Peyer's patch (tissue), 4 donors: ENCODE measurements around the gene ABL2. TPM values are rescaled to one million over a fixed set of nuclear protein-coding genes. Genes with fewer than 3 reads are reported as not detected.

Experiments
- DNase-seq, 3 donors: peaks; one replicate each; pipeline ENCODE4 v3.0.0-alpha.2; 2017 to 2019
- H3K27ac ChIP-seq, 4 donors: fragments of 200-600 bp; sonication (generic); one replicate each; pipeline ENCODE4 v1.5.1; 2016 to 2019
- H3K27me3 ChIP-seq, 2 donors: fragments of 200-600 bp; sonication (generic); one replicate each; pipeline ENCODE4 v1.5.1; 2019
- H3K36me3 ChIP-seq, 3 donors: fragments of 200-600 bp; sonication (generic); one replicate each; pipeline ENCODE4 v1.5.1; 2016 to 2019
- H3K4me1 ChIP-seq, 4 donors: fragments of 200-600 bp; sonication (generic); one replicate each; pipeline ENCODE4 v1.5.1; 2016 to 2019
- H3K4me3 ChIP-seq, 4 donors: fragments of 200-600 bp; sonication (generic); 1 replicate in 3 of 4; 2 replicates in 1 of 4; pipeline ENCODE4 v1.5.1; 2016 to 2019; ENCODE audit warnings: mild to moderate bottlenecking in 1 of 4
- H3K9me3 ChIP-seq, 4 donors: fragments of 200-600 bp; sonication (generic); one replicate each; pipeline ENCODE4 v1.5.1; 2016 to 2019; ENCODE audit warnings: mild to moderate bottlenecking in 1 of 4
- CTCF ChIP-seq, 6 experiments: fragments of 450-650 bp in 4 of 6; fragments of 200-600 bp in 2 of 6; sonication (generic) in 1 of 6; IDR thresholded peaks; one replicate each; pipeline ENCODE4 v1.5.1; 2017 to 2019; ENCODE audit warnings: antibody characterized with exemption in 6 of 6, mild to moderate bottlenecking in 3 of 6, moderate library complexity in 1 of 6
- POLR2A ChIP-seq, 2 donors: fragments of 450-650 bp; IDR thresholded peaks; one replicate each; pipeline ENCODE4 v1.5.1; 2017; ENCODE audit warnings: antibody characterized with exemption in 2 of 2, mild to moderate bottlenecking in 2 of 2, moderate library complexity in 2 of 2
- total RNA-seq, 4 donors: library from RNA; depleted of rRNA; stranded (reverse); fragments of >200 nt; gene quantifications; one replicate each; pipeline ENCODE4 v1.1.0, GENCODE V29; 2016

Gene ABL2
- total RNA-seq, 4 donors from 2014 or later = 9.6 to 25.6 (median 12.1) TPM

- H3K4me1 ChIP-seq = no peaks in the 10 kb centered on the region
- H3K27me3 ChIP-seq = no peaks in the 10 kb centered on the region
- peaks cover 0 to 72% (median 0%) of the 10 kb centered on the region in 3 donors for H3K36me3 ChIP-seq
- TF ChIP-seq CTCF (IDR thresholded peaks at IDR 0.05) (no peak), POLR2A (IDR thresholded peaks at IDR 0.05) (no peak)
- no peak for DNase-seq
- H3K9me3 ChIP-seq = no peaks in the 10 kb centered on the region
- no peak overlapping the region for H3K27ac ChIP-seq
- H3K4me3 ChIP-seq = no peak overlapping the region
Measured at GRCh38 chr1:179066471-179066870, 163.0 kb downstream of the ABL2 start.

- no peaks in the 10 kb centered on the region for H3K9me3 ChIP-seq
- H3K27me3 ChIP-seq = no peaks in the 10 kb centered on the region
- no peaks in the 10 kb centered on the region for H3K4me1 ChIP-seq
- H3K36me3 ChIP-seq = peaks cover 0 to 39% (median 0%) of the 10 kb centered on the region in 3 donors
- H3K4me3 ChIP-seq = no peak overlapping the region
- no peak for TF ChIP-seq POLR2A (IDR thresholded peaks at IDR 0.05)
- TF ChIP-seq CTCF (IDR thresholded peaks at IDR 0.05) = no peak
- H3K27ac ChIP-seq = no peak overlapping the region
- no peak for DNase-seq
Measured at GRCh38 chr1:179061360-179062282, 167.9 kb downstream of the ABL2 start.

- H3K4me1 ChIP-seq = no peaks in the 10 kb centered on the region
- H3K9me3 ChIP-seq = no peaks in the 10 kb centered on the region
- H3K27ac ChIP-seq = no peak overlapping the region
- no peak overlapping the region for H3K4me3 ChIP-seq
- H3K27me3 ChIP-seq = no peaks in the 10 kb centered on the region
- DNase-seq = no peak
- H3K36me3 ChIP-seq = peaks cover 0 to 41% (median 0%) of the 10 kb centered on the region in 3 donors
- TF ChIP-seq POLR2A (IDR thresholded peaks at IDR 0.05) = no peak
- TF ChIP-seq CTCF (IDR thresholded peaks at IDR 0.05) = no peak
Measured at GRCh38 chr1:179058487-179059483, 170.7 kb downstream of the ABL2 start.

- H3K27ac ChIP-seq = no peak overlapping the region
- H3K4me1 ChIP-seq = no peaks in the 10 kb centered on the region
- H3K27me3 ChIP-seq = no peaks in the 10 kb centered on the region
- no peak for TF ChIP-seq CTCF (IDR thresholded peaks at IDR 0.05)
- TF ChIP-seq POLR2A (IDR thresholded peaks at IDR 0.05) = no peak
- no peak for DNase-seq
- no peak overlapping the region for H3K4me3 ChIP-seq
- H3K9me3 ChIP-seq = no peaks in the 10 kb centered on the region
- H3K36me3 ChIP-seq = peaks cover 0 to 24% (median 0%) of the 10 kb centered on the region in 3 donors
Measured at GRCh38 chr1:179055937-179056336, 173.5 kb downstream of the ABL2 start.

GRCh38 chr1:179053486-179053885 lies 176.0 kb downstream of the ABL2 start:
- Histone ChIP-seq H3K4me1 (no peaks in the 10 kb centered on the region), H3K27me3 (no peaks in the 10 kb centered on the region), H3K4me3 (no peak overlapping the region), H3K9me3 (no peaks in the 10 kb centered on the region), H3K27ac (no peak overlapping the region), H3K36me3 (peaks cover 0 to 35% (median 0%) of the 10 kb centered on the region in 3 donors)
- DNase-seq = no peak
- TF ChIP-seq POLR2A (IDR thresholded peaks at IDR 0.05) (no peak), CTCF (IDR thresholded peaks at IDR 0.05) (no peak)
